ENCODE measurements around the gene SYPL2.

SYPL2 gene

DNA sequence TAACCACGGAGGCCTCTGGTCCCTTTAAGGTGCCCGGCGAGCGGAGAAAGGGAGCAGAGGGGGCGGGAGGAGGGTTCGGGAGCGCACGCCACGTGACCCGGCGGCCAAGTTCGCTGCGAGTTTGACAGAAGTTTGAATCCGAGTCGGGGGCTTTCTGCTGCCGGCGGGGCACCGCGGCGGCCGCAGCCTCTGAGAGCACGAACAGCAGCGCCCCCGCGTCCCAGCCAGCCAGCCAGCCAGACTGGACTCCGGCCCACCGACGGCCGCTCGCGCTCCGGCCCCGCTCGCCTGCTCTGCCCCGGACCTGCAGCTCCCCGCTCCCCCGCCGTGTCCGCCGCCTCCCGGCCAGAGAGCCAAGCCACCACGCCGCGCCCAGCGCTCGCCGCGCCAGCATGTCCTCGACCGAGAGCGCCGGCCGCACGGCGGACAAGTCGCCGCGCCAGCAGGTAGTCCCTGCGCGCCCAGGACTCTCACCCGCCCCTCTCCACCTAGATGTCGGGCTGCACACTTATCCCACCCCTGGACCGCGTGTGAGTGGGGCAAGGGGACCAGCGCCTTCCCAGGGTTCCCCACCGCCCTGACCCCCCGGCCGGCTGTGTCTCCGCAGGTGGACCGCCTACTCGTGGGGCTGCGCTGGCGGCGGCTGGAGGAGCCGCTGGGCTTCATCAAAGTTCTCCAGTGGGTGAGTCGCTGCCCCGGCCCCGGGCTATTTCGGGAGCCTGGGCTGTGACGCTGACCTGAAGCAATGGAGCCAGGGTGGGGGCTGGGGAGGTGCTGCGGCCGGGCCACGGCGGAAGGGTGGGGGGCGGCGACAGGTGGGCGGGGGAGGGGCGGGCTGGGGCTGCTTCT is at the start of gene SYPL2:
SYPL2 (plus strand) TSS at position 95 of the 849 bp plus-strand sequence; CDS start at position 393, 298 bp downstream.
- no peak for DNase-seq (ENCODE audit: low read depth in 2 of 2)

- DNase-seq (ENCODE audit: low read depth in 2 of 2): no peak
Measured at GRCh38 chr1:109423498-109423897, 42.8 kb upstream of the SYPL2 start.

- DNase-seq (ENCODE audit: low read depth in 2 of 2): no peak
Measured at GRCh38 chr1:109425391-109426280, 40.7 kb upstream of the SYPL2 start.

DNA sequence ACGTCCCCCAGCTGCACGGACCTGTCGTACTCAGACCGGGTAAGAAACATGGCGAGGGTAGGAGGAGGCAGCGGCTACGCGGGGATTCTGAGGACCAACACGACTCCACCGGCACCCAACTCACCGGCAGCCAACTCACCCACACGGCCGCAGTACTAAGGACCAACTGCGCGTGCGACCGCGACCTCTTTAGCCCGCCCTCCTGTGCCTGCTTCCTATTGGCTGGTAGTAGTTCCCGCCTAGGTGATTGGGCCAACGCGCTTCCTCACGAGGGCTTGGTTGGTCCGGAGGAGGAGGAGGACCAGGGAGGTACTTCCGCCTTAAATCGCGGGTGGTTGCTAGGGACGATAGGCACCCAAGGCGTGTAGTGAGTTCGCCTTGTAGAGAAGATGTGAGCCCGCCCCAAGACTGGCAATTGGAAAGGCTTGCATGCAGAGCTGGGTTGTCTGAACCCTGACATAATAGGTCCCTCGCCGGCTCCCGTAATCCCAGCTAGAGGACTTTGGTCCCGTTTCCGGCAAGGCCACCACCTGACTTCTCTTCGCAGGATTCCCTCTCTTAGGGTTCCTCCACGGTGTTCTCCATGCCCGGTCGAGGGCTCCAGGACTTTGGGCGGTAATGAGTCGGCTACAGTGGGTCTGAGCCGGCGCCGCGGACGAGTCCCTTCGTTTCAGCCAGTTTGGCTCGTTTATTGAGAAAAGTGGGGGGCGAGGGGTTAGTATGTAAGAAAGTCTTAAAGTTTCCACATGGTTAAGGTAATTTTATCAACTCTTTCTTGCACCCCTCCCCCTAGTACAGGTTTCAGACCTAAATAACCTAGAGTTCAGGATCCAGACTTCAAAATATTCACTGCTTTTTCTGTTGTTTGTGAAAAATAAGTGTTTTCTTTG is 39.8 kb upstream of the SYPL2 start, which contains the start of gene PSMA5:
PSMA5 (minus strand) TSS at position 168 of the 890 bp plus-strand sequence; CDS start at position 50, 118 bp downstream.
- peak; percentile 95 to 96 for DNase-seq (ENCODE audit: low read depth in 2 of 2)

- DNase-seq (ENCODE audit: low read depth in 2 of 2): no peak
Measured at GRCh38 chr1:109427171-109427467, 39.2 kb upstream of the SYPL2 start.

GRCh38 chr1:109432336-109432735 is 34.0 kb upstream of the SYPL2 start:
- DNase-seq (ENCODE audit: low read depth in 2 of 2): peak; percentile 54 to 61

- DNase-seq (ENCODE audit: low read depth in 2 of 2): no peak
Measured at GRCh38 chr1:109433322-109433721, 33.0 kb upstream of the SYPL2 start.

- DNase-seq (ENCODE audit: low read depth in 2 of 2): no peak
Measured at GRCh38 chr1:109434484-109434883, 31.9 kb upstream of the SYPL2 start.

DNA sequence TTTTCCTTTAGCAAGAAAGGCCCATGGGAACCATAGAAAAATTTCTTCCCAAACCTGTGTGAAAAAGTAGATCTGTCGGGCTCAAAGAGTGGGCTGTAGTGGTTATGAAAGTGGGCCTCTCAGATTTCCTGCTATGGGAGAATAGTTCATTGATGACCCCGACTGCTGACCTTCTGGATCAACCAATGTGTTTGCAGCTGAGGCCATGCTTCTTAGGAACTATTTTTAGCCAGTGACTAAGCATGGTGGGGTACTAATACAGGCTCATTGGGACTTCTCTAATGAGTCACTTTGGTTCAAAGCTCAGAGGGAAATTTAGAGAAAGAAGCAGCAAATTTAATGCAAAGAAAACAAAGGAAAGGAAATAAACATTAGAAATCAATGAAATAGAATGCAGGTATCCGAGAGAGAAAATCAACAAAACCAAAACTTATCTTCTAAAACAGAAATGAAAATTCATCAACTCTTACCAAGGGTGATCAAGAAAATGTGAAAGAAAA is 27.5 kb upstream of the SYPL2 start:
- DNase-seq (ENCODE audit: low read depth in 2 of 2): peak; percentile 59 to 63

DNA sequence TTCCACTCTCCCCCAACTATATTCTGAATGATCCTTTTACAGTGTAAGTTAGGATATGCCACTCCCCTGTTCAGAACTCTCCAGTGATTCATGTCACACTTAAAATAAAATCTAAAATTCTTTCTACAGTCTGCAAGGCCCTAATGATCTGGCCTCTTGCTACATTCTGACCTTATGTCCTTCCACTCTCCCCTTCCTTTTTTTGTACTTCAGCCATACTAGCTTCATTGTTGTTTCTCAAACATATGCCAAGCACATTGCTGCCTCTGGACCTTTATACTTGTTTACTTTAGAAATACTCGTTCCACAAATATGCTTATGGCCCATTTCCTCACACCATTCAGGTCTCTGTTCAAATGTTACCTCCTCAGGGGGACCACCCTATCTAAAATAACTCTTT is 25.3 kb upstream of the SYPL2 start:
- DNase-seq (ENCODE audit: low read depth in 2 of 2): no peak

GRCh38 chr1:109443476-109443875 is 22.9 kb upstream of the SYPL2 start:
- DNase-seq (ENCODE audit: low read depth in 2 of 2): no peak

DNA sequence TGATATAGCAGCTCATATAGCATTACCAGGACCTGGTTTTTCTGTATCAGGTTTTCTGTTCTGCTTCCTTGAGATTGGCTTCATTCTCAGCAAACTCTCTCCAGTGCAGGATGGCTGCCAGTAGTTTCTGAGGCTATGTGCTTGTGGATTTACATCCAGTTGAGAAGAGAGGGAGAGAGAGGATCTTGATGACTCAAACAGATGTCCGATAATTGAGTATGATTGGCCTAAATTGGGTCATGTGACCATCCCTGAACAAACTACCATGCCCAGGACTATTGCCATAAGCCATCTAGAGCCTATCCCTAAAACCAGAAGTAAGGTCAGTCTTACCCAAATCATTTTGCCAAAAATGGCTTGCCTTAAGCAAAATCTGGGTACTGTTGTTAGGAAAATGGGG is 22.0 kb upstream of the SYPL2 start:
- DNase-seq (ENCODE audit: low read depth in 2 of 2): no peak

GRCh38 chr1:109445949-109446695 is 20.2 kb upstream of the SYPL2 start:
- DNase-seq (ENCODE audit: low read depth in 2 of 2): peak; percentile 29

GRCh38 chr1:109447524-109447923 is 18.8 kb upstream of the SYPL2 start:
- no peak for DNase-seq (ENCODE audit: low read depth in 2 of 2)

DNA sequence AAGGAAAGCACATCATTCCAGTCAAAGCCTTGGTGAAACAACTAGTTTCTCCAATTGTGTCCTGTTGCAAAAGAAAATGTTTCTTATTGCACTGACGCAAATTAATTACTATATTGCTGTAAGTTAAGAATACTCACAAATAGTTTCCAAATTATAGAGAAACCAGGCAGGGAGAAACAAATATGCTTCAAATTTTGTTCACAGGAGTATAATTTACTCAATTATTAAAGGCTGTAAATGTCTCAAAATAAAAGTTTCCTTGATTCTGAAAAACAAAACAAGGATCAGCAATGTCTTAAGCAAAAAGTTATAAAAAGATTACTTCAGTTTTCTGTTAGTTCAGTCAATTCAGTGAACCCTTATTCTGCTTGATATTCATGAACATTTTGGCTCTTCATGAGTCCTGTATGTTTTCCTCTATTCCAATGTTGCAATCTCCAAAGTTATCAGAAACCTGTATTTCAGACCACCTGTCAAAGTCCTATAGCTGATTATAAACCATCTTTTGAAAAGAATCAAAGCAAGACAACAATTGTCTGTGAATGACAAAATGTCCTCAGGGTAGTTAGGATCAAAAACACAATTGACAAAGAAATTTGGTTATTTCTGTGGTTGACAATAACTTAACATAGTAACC is 11.7 kb upstream of the SYPL2 start:
- no peak for DNase-seq (ENCODE audit: low read depth in 2 of 2)

- no peak for DNase-seq (ENCODE audit: low read depth in 2 of 2)
Measured at GRCh38 chr1:109457819-109458218, 8.5 kb upstream of the SYPL2 start.

GRCh38 chr1:109466125-109466451 is 258 bp upstream of the SYPL2 start:
- no peak for DNase-seq (ENCODE audit: low read depth in 2 of 2)

DNA sequence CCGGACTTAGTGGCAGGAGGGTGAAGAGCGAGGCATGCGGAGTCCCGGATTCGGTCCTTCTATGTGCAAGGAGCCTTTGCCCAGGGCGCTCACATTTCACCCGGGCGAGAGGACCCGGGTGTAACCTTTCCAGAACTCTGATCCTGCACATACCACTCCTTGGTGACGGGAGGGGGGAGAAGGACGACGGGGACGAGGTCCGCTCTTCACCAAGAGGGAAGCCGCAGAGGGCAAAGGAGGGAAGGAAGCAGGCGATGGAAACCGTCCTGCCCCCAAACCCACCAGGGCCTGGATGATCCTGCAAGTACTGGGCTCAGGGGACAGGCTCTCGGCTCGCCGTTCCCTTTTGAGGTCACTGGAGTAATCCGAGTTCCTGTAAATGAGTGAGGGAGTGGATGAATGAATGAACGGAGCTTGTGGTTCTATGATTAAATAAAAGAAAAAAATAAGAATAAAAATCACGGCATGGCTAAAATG is 993 bp downstream of the SYPL2 start:
- no peak for DNase-seq (ENCODE audit: low read depth in 2 of 2)

- DNase-seq (ENCODE audit: low read depth in 2 of 2): no peak
Measured at GRCh38 chr1:109468061-109468460, 1.7 kb downstream of the SYPL2 start.

DNA sequence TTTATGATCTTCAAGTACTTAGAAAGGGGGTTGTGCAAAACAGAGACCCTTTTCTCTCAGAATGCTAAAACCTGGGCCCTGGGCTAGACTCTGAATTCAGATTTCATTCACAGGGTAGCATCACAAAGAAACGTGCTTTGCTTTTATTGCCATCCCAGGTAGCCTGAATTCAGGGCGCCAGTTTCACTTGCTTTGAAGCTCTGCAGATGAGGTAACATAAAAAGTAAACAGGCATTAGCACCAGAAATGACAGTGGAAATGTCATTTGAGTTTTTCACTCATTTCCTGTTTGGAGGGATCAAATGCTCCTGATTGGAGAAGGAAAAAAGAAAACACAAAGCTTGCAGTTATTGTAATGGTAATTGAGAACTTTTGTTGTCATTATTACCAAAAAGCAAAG is 2.6 kb downstream of the SYPL2 start:
- no peak for DNase-seq (ENCODE audit: low read depth in 2 of 2)

Measured in fibroblast of skin of left biceps (primary cell).